Cardiac fibroblast (primary cell): Measurements from ENCODE around the gene ATL3.
"Not testable (repeated sequence)": the region's sequence is repeated elsewhere in the genome, so short reads cannot be mapped to it uniquely, and the experiment has no call there.

ENCODE experiments used
- DNase-seq, 2 donors: peaks; one replicate each; pipeline versions ENCODE4 v3.0.0 to v3.0.0-alpha.2; 2010; ENCODE audit warnings: low read depth in 2 of 2
- H3K4me3 ChIP-seq, 2 donors: replicated peaks in 1 of 2; 1 replicate in 1 of 2; 2 replicates in 1 of 2; pipeline ENCODE4 v1.5.1; 2011; ENCODE audit warnings: low read depth in 2 of 2, low read length in 2 of 2, mild to moderate bottlenecking in 2 of 2, moderate library complexity in 1 of 2
- TF ChIP-seq, protein P1 (sequence below): IDR thresholded peaks from one replicate; pipeline ENCODE4 v1.5.1; 2011; ENCODE audit warnings: low read depth, mild to moderate bottlenecking, low read length, inconsistent platforms

Gene ATL3

DNA sequence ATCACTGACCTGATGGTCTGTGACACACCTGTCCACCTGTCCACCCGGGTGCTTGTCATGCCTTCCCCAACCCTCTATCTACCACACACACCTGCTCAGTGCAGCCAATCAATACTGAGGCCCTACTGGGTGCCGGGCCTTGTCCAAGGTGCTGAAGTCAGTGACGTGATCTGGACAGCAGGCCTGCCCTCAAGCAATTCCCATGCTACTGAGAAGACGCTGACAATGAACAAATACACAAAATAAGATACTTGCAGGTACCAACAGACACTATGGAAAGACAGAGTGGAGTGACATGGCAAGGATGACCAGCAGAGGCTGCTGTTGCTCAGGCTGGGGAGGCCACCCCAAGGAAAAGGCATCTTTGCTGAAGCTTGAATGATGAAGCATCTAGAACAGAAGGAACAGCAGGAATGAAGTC is 78.2 kb downstream of the ATL3 start:
- DNase-seq: peak; percentile 56
- no peak overlapping the region for H3K4me3 ChIP-seq
- TF ChIP-seq, protein P1, sequence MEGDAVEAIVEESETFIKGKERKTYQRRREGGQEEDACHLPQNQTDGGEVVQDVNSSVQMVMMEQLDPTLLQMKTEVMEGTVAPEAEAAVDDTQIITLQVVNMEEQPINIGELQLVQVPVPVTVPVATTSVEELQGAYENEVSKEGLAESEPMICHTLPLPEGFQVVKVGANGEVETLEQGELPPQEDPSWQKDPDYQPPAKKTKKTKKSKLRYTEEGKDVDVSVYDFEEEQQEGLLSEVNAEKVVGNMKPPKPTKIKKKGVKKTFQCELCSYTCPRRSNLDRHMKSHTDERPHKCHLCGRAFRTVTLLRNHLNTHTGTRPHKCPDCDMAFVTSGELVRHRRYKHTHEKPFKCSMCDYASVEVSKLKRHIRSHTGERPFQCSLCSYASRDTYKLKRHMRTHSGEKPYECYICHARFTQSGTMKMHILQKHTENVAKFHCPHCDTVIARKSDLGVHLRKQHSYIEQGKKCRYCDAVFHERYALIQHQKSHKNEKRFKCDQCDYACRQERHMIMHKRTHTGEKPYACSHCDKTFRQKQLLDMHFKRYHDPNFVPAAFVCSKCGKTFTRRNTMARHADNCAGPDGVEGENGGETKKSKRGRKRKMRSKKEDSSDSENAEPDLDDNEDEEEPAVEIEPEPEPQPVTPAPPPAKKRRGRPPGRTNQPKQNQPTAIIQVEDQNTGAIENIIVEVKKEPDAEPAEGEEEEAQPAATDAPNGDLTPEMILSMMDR: peak; percentile 79

DNA sequence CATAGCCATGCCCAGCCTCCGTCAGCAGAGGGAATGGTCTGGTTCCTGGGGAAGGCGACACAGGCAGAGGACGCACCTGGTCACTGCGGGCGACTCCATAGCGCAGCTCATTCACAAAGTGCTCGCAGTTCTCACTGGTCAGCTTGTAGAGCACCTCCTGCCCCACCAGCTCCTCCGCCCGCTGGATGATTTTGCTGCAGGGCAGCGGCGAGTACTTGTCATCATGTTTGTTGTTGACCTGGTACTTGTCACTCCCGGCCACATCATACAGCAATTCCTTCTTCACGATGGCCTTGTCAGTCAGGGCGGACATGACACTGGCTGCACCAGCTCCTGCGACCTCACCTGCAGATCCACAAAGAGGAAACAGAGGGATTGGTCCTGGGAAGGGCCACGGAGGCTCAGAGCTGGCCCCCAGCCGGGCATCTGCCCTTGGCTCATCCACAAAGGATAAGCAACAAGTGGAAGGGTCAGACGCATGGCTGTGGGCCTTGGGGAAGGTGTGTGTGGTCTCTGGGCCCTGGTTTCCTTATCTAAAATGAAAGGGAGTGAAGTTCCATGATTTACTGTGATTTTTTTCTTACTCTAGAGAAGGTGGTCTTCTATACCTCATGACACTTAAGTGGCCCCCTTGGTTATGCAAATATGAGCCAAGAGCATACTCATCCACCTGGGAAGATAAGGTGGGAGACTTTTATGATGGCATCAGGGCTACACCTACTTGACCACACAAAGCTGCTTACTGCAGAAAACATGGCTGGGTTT is 81.0 kb downstream of the ATL3 start:
- H3K4me3 ChIP-seq: no peak overlapping the region
- TF ChIP-seq, protein P1: no peak
- no peak for DNase-seq

- TF ChIP-seq, protein P1: no peak
- no peak overlapping the region for H3K4me3 ChIP-seq
- no peak for DNase-seq
Measured at GRCh38 chr11:63589000-63589399, 82.2 kb downstream of the ATL3 start.

DNA sequence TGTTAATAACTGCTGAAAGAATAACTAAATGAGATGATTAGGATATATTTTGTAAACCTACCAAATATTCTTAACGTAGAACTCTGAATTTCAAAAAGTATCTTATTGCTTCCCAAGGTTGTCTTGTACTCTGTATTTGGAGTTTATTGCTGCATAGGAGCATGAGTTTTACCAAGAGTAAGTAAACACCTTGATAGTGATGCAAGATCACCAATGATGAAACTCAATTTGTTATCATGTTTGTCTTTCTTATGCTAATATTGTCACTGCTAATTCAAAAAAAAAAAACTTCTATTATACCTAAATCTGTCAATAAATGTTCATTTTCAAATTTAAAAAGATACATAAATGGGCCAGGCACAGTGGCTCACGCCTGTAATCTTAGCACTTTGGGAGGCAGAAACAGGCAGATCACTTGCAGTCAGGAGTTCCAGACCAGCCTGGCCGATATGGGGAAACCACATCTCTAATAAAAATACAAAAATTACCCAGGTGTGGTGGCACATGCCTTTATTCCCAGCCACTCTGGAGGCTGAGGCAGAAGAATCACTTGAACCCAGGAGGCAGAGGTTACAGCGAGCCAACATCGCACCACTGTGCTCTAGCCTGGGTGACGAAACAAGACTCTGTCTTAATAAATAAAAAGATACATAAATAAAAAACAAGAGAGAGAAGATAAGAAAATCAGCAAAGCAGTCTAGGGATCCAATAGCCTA is 84.6 kb downstream of the ATL3 start:
- TF ChIP-seq, protein P1: no peak
- no peak overlapping the region for H3K4me3 ChIP-seq
- no peak for DNase-seq

DNA sequence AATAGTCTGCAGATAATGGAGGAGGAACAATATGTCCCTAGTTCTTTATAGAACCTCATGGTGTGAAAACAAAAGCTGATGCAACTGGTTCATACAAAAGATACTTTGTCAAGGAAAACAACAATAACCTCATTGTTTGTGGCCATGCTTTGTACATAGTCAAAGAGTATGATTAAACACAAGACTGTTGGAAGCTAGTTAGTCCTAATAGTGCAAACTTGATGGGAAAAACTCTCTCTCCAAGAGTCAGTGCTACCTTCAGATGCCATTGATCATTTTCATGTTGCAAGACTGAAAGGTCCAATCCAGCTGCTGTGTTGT is 87.9 kb downstream of the ATL3 start:
- TF ChIP-seq, protein P1: no peak
- peak in 1 of 2 donors; percentile 23 for DNase-seq
- H3K4me3 ChIP-seq: no peak overlapping the region

DNA sequence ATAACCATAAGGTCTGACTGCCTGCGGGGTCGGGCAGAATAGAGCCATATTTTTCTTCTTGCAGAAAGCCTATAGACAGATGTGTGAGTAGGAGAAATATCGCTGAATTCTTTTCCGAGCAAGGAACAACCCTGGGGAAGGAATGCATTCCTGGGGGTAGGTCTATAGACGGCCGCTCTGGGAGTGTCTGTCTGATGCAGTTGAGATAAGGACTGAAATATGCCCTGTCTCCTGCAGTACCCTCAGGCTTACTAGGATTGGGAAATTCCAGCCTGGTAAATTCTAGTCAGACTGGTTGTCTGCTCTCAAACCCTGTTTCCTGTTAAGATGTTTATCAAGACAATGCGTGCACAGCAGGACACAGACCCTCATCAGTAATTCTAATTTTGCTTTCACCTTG is 90.0 kb downstream of the ATL3 start:
- not testable (repeated sequence) for H3K4me3 ChIP-seq, DNase-seq

- not testable (repeated sequence) for H3K4me3 ChIP-seq, DNase-seq
Measured at GRCh38 chr11:63578882-63579281, 92.3 kb downstream of the ATL3 start.
